ENCODE data around the gene GRID1.

DNA sequence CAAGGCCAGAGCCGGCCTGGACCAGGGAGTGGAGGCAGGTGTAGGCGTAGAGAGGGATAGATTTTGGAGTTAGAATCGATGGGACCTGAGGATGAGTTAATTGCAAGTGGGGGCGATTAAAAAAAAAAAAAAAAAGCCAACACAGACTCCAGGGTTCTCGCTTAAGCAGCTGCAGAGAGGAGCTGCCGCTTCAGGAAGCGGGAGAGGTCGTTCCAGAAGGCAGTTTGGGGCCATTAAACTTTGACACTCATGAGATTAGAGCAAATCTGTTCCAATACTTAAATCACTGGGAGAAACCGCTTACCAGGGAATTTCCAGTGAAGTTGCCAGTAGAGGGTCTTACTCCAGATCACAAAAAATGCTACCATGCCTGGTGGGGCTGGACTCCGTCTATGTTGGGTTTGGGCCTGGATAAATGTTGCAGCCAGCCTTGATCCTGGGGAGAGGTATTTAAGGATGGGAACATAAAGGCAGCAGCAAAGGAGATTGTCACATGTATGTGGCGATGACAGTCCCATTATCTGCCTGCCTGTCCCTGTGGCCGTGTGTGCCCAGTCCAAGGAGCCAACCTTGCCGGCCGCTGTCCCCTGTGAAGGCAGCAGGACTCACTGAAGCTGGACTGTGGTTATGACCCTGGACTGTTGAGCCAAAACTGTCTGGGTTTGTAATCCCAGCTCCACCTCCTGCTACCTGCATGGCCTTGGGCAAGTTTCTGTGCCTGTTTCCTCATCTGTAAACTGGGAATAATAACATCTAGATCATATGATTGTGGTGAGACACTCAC lies 23.9 kb upstream of the GRID1 start:
- TF ChIP-seq CTCF (IDR thresholded peaks at IDR 0.05), result no peak
- TF ChIP-seq POLR2A (IDR thresholded peaks at IDR 0.05), result no peak
- no peak for TF ChIP-seq EP300 (IDR thresholded peaks at IDR 0.05)
- TF ChIP-seq POLR2AphosphoS5 (IDR thresholded peaks at IDR 0.05), result no peak
